HG02943 (cell line): Measurements from ENCODE around the gene P2RY1.
A peak's percentile ranks its signal among the peaks of the same experiment; 100 is the strongest.
"Not testable (repeated sequence)": the region's sequence is repeated elsewhere in the genome, so short reads cannot be mapped to it uniquely, and the experiment has no call there.

ENCODE experiments used
- ATAC-seq: cut with Tn5 transposase; IDR thresholded peaks from one replicate; pipeline ENCODE4 v1.9.1; 2021; ENCODE audit warnings: mild to moderate bottlenecking, low read depth, moderate library complexity; ENCODE audit not compliant: unreplicated experiment

The P2RY1 gene

GRCh38 chr3:152836269-152836668, 1.3 kb downstream of the P2RY1 start:
- ATAC-seq: no peak

- ATAC-seq: no peak
Observed at GRCh38 chr3:152839511-152839910, 4.6 kb downstream of the P2RY1 start.

GRCh38 chr3:152841131-152841530, 6.2 kb downstream of the P2RY1 start:
- no peak for ATAC-seq

GRCh38 chr3:152842413-152842812, 7.5 kb downstream of the P2RY1 start:
- ATAC-seq: no peak

GRCh38 chr3:152843955-152844354, 9.0 kb downstream of the P2RY1 start:
- peak; percentile 83 for ATAC-seq

- not testable (repeated sequence) for ATAC-seq
Observed at GRCh38 chr3:152846572-152847202, 11.8 kb downstream of the P2RY1 start.

- not testable (repeated sequence) for ATAC-seq
Observed at GRCh38 chr3:152847599-152847998, 12.7 kb downstream of the P2RY1 start.

GRCh38 chr3:152849996-152850578, 15.2 kb downstream of the P2RY1 start:
- no peak for ATAC-seq

GRCh38 chr3:152853196-152853595, 18.3 kb downstream of the P2RY1 start:
- no peak for ATAC-seq

GRCh38 chr3:152857082-152857481, 22.2 kb downstream of the P2RY1 start:
- no peak for ATAC-seq

GRCh38 chr3:152858170-152858800, 23.4 kb downstream of the P2RY1 start:
- no peak for ATAC-seq

GRCh38 chr3:152860736-152861135, 25.8 kb downstream of the P2RY1 start:
- ATAC-seq: no peak

GRCh38 chr3:152865668-152866245, 30.8 kb downstream of the P2RY1 start:
- no peak for ATAC-seq

- no peak for ATAC-seq
Observed at GRCh38 chr3:152870027-152870426, 35.1 kb downstream of the P2RY1 start.

GRCh38 chr3:152873314-152873713, 38.4 kb downstream of the P2RY1 start:
- not testable (repeated sequence) for ATAC-seq

- ATAC-seq: no peak
Observed at GRCh38 chr3:152874896-152875749, 40.2 kb downstream of the P2RY1 start.

- no peak for ATAC-seq
Observed at GRCh38 chr3:152879130-152879789, 44.3 kb downstream of the P2RY1 start.

- ATAC-seq: no peak
Observed at GRCh38 chr3:152879790-152880174, 44.9 kb downstream of the P2RY1 start.

GRCh38 chr3:152885076-152885475, 50.1 kb downstream of the P2RY1 start:
- no peak for ATAC-seq
